OCI-LY1 (cell line): ENCODE results near the gene ADAT3.

Experiments
- H2AFZ ChIP-seq: fragments of 200-600 bp; sonication (generic), shearing (Covaris generic); 2 replicates; pipeline ENCODE4 v1.6.0; 2014; ENCODE audit warnings: antibody characterized with exemption, mild to moderate bottlenecking, low read length
- H3F3A ChIP-seq: fragments of 200-600 bp; sonication (generic), shearing (Covaris generic); 2 replicates; pipeline ENCODE4 v1.6.0; 2014; ENCODE audit warnings: mild to moderate bottlenecking, antibody characterized with exemption, low read length, moderate library complexity; ENCODE audit not compliant: insufficient read depth
- H3K27ac ChIP-seq: fragments of 200-600 bp; sonication (generic); 2 replicates; pipeline ENCODE4 v1.5.1; 2014; ENCODE audit warnings: low read length, mixed run types, mild to moderate bottlenecking, low read depth; ENCODE audit not compliant: poor library complexity, severe bottlenecking
- H3K27me3 ChIP-seq: fragments of 200-600 bp; sonication (generic); 2 replicates; pipeline ENCODE4 v1.6.0; 2014; ENCODE audit warnings: antibody characterized with exemption, mild to moderate bottlenecking, low read length, moderate library complexity; ENCODE audit not compliant: insufficient read depth
- H3K36me3 ChIP-seq: fragments of 200-600 bp; sonication (generic); 2 replicates; pipeline ENCODE4 v1.6.1; 2014; ENCODE audit warnings: mild to moderate bottlenecking, antibody characterized with exemption, low read length, moderate library complexity, mixed read lengths; ENCODE audit not compliant: insufficient read depth
- H3K4me1 ChIP-seq: fragments of 200-600 bp; sonication (generic); 2 replicates; pipeline ENCODE4 v1.5.1; 2014; ENCODE audit warnings: mild to moderate bottlenecking, low read length, moderate library complexity; ENCODE audit not compliant: insufficient read depth, severe bottlenecking
- H3K4me2 ChIP-seq: fragments of 200-600 bp; sonication (generic), shearing (Covaris generic); 2 replicates; pipeline ENCODE4 v1.6.1; 2014; ENCODE audit warnings: low read length
- H3K4me3 ChIP-seq: fragments of 200-600 bp; sonication (generic); 2 replicates; pipeline ENCODE4 v1.5.1; 2014; ENCODE audit warnings: low read length, low read depth, mild to moderate bottlenecking, mixed read lengths; ENCODE audit not compliant: poor library complexity, severe bottlenecking
- H3K79me2 ChIP-seq: fragments of 200-600 bp; shearing (Covaris generic); 2 replicates; pipeline ENCODE4 v1.6.1; 2016; ENCODE audit warnings: mixed run types, low read length, mixed read lengths; ENCODE audit not compliant: insufficient read depth
- H3K9ac ChIP-seq: fragments of 200-600 bp; sonication (generic), shearing (Covaris generic); 2 replicates; pipeline ENCODE4 v1.6.1; 2014; ENCODE audit warnings: mild to moderate bottlenecking, low read length, mixed read lengths
- H3K9me2 ChIP-seq: fragments of 200-600 bp; sonication (generic), shearing (Covaris generic); 2 replicates; pipeline ENCODE4 v1.6.1; 2014; ENCODE audit warnings: low read depth, mild to moderate bottlenecking, low read length, mixed read lengths
- H3K9me3 ChIP-seq: fragments of 200-600 bp; shearing (Covaris generic); 2 replicates; pipeline ENCODE4 v1.6.1; 2014; ENCODE audit warnings: low read length, mixed read lengths
- H4K20me1 ChIP-seq: fragments of 200-600 bp; sonication (generic), shearing (Covaris generic); 2 replicates; pipeline ENCODE4 v1.6.0; 2016; ENCODE audit warnings: mild to moderate bottlenecking, low read length; ENCODE audit not compliant: insufficient read depth
- EZH2 ChIP-seq: fragments of 200-600 bp; sonication (generic), shearing (Covaris generic); IDR thresholded peaks from 2 replicates; pipeline ENCODE4 v1.8.0; 2017; ENCODE audit warnings: borderline replicate concordance, mixed run types, mild to moderate bottlenecking, antibody characterized with exemption, low read length, moderate library complexity, mixed read lengths
- TF ChIP-seq, protein P1 (sequence below): fragments of 200-600 bp; sonication (generic), shearing (Covaris generic); IDR thresholded peaks from 2 replicates; pipeline ENCODE4 v1.5.1; 2017; ENCODE audit warnings: mild to moderate bottlenecking, antibody characterized with exemption, low read length, moderate library complexity, mixed read lengths

Gene ADAT3

DNA sequence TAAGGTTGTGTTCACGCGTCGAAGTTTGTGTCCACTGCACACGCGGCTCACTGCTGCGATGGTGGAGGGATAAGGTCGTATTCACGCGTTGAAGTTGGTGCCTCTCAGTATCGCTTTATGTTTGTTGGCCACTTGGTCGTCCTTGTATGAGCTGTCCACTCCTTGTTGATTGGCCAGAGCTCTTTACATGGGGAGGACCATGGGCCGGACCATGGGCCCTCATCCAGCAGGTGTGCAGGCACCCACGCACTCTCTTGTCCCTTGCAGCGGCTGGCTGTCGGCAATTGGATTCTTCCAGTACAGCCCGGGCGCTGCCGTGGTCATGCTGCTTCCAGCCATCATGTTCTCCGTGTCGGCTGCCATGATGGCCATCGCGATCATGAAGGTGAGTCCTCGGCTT, 17.6 kb downstream of the ADAT3 start:
- Histone ChIP-seq H3K4me2 (peak overlapping the region; percentile 34; the same call in 1 of the 2 replicates), H3K36me3 (peaks cover 56% of the 10 kb centered on the region), H3K9ac (no peak overlapping the region)

DNA sequence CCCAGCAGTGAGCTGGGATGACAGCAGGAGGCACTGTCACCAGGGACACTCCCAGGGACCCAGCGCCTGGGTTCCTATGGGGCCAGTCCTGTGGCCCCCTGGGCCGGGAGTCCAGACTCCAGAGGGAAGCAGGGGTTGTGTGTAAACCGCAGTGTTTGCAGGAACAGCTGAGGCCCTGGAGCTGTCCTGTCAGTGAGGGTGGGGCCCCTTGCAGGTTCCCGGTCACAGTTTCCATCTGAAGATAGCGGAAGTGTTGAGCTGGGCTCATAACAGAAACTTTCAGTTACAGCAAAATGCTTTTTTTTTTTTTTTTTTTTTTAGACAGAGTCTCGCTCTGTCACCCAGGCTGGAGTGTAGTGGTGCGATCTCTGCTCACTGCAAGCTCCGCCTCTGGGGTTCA, 18.1 kb downstream of the ADAT3 start:
- H3K9me2 ChIP-seq: no peaks in the 10 kb centered on the region
- H3K36me3 ChIP-seq: peaks cover 51% of the 10 kb centered on the region
- peaks cover 13% of the 10 kb centered on the region for H3K4me1 ChIP-seq
- H3K27me3 ChIP-seq: no peaks in the 10 kb centered on the region
- TF ChIP-seq, protein P1, sequence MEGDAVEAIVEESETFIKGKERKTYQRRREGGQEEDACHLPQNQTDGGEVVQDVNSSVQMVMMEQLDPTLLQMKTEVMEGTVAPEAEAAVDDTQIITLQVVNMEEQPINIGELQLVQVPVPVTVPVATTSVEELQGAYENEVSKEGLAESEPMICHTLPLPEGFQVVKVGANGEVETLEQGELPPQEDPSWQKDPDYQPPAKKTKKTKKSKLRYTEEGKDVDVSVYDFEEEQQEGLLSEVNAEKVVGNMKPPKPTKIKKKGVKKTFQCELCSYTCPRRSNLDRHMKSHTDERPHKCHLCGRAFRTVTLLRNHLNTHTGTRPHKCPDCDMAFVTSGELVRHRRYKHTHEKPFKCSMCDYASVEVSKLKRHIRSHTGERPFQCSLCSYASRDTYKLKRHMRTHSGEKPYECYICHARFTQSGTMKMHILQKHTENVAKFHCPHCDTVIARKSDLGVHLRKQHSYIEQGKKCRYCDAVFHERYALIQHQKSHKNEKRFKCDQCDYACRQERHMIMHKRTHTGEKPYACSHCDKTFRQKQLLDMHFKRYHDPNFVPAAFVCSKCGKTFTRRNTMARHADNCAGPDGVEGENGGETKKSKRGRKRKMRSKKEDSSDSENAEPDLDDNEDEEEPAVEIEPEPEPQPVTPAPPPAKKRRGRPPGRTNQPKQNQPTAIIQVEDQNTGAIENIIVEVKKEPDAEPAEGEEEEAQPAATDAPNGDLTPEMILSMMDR: peak; percentile 29; the same call in 1 of the 2 replicates
- TF ChIP-seq EZH2: no peak
- no peak overlapping the region for H3K9ac ChIP-seq
- H4K20me1 ChIP-seq: no peaks in the 10 kb centered on the region
- no peaks in the 10 kb centered on the region for H3K79me2 ChIP-seq
- peak overlapping the region; percentile 87 for H3K27ac ChIP-seq
- 0 out of 2 replicates have a peak, but pooled peaks cover 3% of the 10 kb centered on the region for H3F3A ChIP-seq
- H3K4me3 ChIP-seq: no peak overlapping the region
- H3K4me2 ChIP-seq: peak overlapping the region; percentile 34; the same call in 1 of the 2 replicates
- H3K9me3 ChIP-seq: no peaks in the 10 kb centered on the region
- H2AFZ ChIP-seq: no peak overlapping the region

More for the DNA sequence above, 17.6 kb downstream of the ADAT3 start:
- Histone ChIP-seq H3K4me1 (peaks cover 13% of the 10 kb centered on the region), H3F3A (no peaks in the 10 kb centered on the region), H4K20me1 (no peaks in the 10 kb centered on the region), H3K9me2 (no peaks in the 10 kb centered on the region), H3K27ac (peak overlapping the region; percentile 87), H2AFZ (no peak overlapping the region), H3K27me3 (no peaks in the 10 kb centered on the region), H3K79me2 (no peaks in the 10 kb centered on the region), H3K9me3 (no peaks in the 10 kb centered on the region), H3K4me3 (no peak overlapping the region)
- TF ChIP-seq, protein P1: no peak
- no peak for TF ChIP-seq EZH2

DNA sequence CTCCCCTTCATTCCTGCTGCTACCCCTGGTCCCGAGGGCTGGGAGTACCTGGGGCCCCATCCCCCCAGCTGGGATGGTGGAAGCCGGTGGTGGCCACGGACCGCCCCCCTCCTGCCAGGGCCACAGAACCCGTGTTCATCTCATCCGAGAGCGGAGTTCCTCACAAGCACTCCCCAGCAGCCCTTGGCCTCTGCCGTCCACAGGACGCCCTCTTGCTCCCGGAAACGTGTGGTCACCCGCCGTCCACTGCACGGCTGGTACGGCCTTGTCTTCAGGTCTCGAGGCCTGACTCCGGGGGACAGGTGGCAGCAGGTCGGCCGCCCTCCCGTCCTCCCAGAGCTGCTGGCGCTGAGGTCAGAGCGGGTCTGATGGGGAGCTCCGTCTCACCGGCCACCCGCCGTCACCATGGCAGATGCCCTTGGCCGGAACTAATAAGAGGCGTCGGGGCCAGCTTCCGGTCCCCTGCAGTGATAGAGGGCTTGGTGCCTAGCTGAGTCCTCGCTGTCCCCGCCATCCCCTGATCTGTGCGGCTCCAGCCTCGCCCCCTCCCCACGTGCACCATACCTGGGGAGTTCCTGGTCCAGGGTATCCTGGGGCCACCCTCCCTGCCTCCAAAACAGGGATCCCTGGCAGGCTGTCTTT, 19.2 kb downstream of the ADAT3 start:
- TF ChIP-seq, protein P1: no peak
- no peak for TF ChIP-seq EZH2
- Histone ChIP-seq H3K4me1 (peaks cover 19% of the 10 kb centered on the region), H3K9me3 (no peaks in the 10 kb centered on the region), H3K36me3 (peaks cover 43% of the 10 kb centered on the region), H3K4me3 (no peak overlapping the region), H3K9ac (no peak overlapping the region), H3K4me2 (no peak overlapping the region), H4K20me1 (no peaks in the 10 kb centered on the region), H3K9me2 (no peaks in the 10 kb centered on the region), H3K27ac (peak overlapping the region; percentile 87), H3F3A (0 out of 2 replicates have a peak, but pooled peaks cover 3% of the 10 kb centered on the region), H3K79me2 (no peaks in the 10 kb centered on the region), H2AFZ (no peak overlapping the region), H3K27me3 (no peaks in the 10 kb centered on the region)
